K562 (cell line): Measurements from ENCODE around the gene AP1B1. TPM values are rescaled to one million over a fixed set of nuclear protein-coding genes. Genes with fewer than 3 reads are reported as not detected.

Experiments
- ARID1B ChIP-seq: fragments of 450-650 bp; IDR thresholded peaks from 2 replicates; pipeline ENCODE4 v1.6.1; 2016; ENCODE audit warnings: antibody characterized with exemption, mild to moderate bottlenecking, inconsistent platforms
- CBX2 ChIP-seq: fragments of 200-600 bp; sonication (generic); IDR thresholded peaks from one replicate; pipeline ENCODE4 v1.6.1; 2012; ENCODE audit warnings: mild to moderate bottlenecking, low read length, inconsistent platforms; ENCODE audit not compliant: insufficient read depth, poor library complexity, severe bottlenecking
- CHD4 ChIP-seq: fragments of 200-600 bp; sonication (generic); IDR thresholded peaks from 3 replicates; pipeline ENCODE4 v1.6.1; 2012; ENCODE audit warnings: low read depth, mild to moderate bottlenecking, mixed read lengths, low read length, inconsistent platforms; ENCODE audit not compliant: insufficient read depth, insufficient replicate concordance, poor library complexity, severe bottlenecking
- FOXK1 ChIP-seq: sonication (generic); formaldehyde crosslinking; IDR thresholded peaks from 2 replicates; pipeline ENCODE4 v1.8.0; 2022; ENCODE audit warnings: missing genetic modification reagents, mild to moderate bottlenecking, borderline replicate concordance
- HDAC1 ChIP-seq, 2 experiments: fragments of 450-650 bp; IDR thresholded peaks; 2 replicates each; pipeline ENCODE4 v1.6.1; 2016 to 2017; ENCODE audit warnings: inconsistent platforms in 1 of 2, mild to moderate bottlenecking in 1 of 2, moderate library complexity in 1 of 2
- HNRNPL ChIP-seq: fragments of 200-400 bp; formaldehyde crosslinking; IDR thresholded peaks from 2 replicates; pipeline ENCODE4 v1.6.1; 2017; ENCODE audit warnings: low read depth, mild to moderate bottlenecking, low read length
- KDM5B ChIP-seq: fragments of 200-600 bp; sonication (generic); IDR thresholded peaks from 2 replicates; pipeline ENCODE4 v1.6.1; 2012; ENCODE audit warnings: low read depth, mild to moderate bottlenecking, moderate library complexity, low read length, control low read depth, inconsistent platforms; ENCODE audit not compliant: insufficient replicate concordance
- MTA1 ChIP-seq: fragments of 450-650 bp; IDR thresholded peaks from 2 replicates; pipeline ENCODE4 v1.6.1; 2017; ENCODE audit warnings: borderline replicate concordance
- RBBP5 ChIP-seq: fragments of 200-600 bp; sonication (generic); IDR thresholded peaks from 2 replicates; pipeline ENCODE4 v1.6.1; 2012; ENCODE audit warnings: borderline replicate concordance, mild to moderate bottlenecking, low read length, control low read depth, inconsistent platforms; ENCODE audit not compliant: insufficient read depth, poor library complexity, severe bottlenecking
- SMARCA5 ChIP-seq: fragments of 450-650 bp; IDR thresholded peaks from 2 replicates; pipeline ENCODE4 v1.6.1; 2016
- SRSF3 ChIP-seq: fragments of 200-400 bp; formaldehyde crosslinking; IDR thresholded peaks from 2 replicates; pipeline ENCODE4 v1.6.1; 2016; ENCODE audit warnings: mild to moderate bottlenecking, low read length, moderate library complexity; ENCODE audit not compliant: insufficient read depth
- ZBED1 ChIP-seq: IDR thresholded peaks from 2 replicates; pipeline ENCODE4 v1.6.1; 2014
- ZBTB1 ChIP-seq: sonication (generic); formaldehyde crosslinking; IDR thresholded peaks from 2 replicates; pipeline ENCODE4 v1.8.1; 2023; ENCODE audit warnings: missing genetic modification reagents, low read depth, mild to moderate bottlenecking, borderline replicate concordance
- ZNF121 ChIP-seq: sonication (generic); formaldehyde crosslinking; conservative IDR thresholded peaks from 2 replicates; pipeline ENCODE4 v1.8.0; 2022; ENCODE audit warnings: missing genetic modification reagents
- ZNF274 ChIP-seq: IDR thresholded peaks from 2 replicates; pipeline ENCODE4 v1.6.1; 2011; ENCODE audit warnings: low read depth, mild to moderate bottlenecking, low read length, moderate library complexity, borderline replicate concordance
- ZNF384 ChIP-seq: IDR thresholded peaks from 2 replicates; pipeline ENCODE4 v1.6.1; 2012; ENCODE audit warnings: low read depth, low read length, improper control_type of control experiment
- polyA plus RNA-seq, 8 experiments: library from polyadenylated mRNA; depleted of rRNA in 4 of 8; stranded (reverse) in 5 of 8; unstranded in 3 of 8; fragments of >200 nt; fragmentation: Nextera tagmentation in 2 of 8; fragmentation: Illumina TruSeq in 1 of 8; extraction: Ambion mirVana in 2 of 8; extraction: Trizol in 1 of 8; gene quantifications; 2 replicates each; pipeline versions ENCODE4 v1.2.1 to v1.2.3, GENCODE V29; 2011 to 2014; ENCODE audit warnings: inconsistent platforms in 1 of 8, missing spikeins in 1 of 8
- total RNA-seq, 7 experiments: library from RNA; depleted of rRNA in 6 of 7; stranded (reverse); fragments of >200 nt in 6 of 7; fragmentation: Illumina TruSeq in 2 of 7; extraction: Trizol in 2 of 7; gene quantifications; 2 replicates each; pipeline versions ENCODE4 v1.2.1 to v1.2.3, GENCODE V29; 2011 to 2021; ENCODE audit warnings: low replicate concordance in 1 of 7
- TF ChIP-seq, protein P1 (sequence below): fragments of 450-650 bp; IDR thresholded peaks from 2 replicates; pipeline ENCODE4 v1.6.1; 2016
- TF ChIP-seq, protein P2 (sequence below): fragments of 450-650 bp; formaldehyde crosslinking; IDR thresholded peaks from 2 replicates; pipeline ENCODE4 v1.4.0; 2020; ENCODE audit warnings: mild to moderate bottlenecking, moderate library complexity
- TF ChIP-seq, protein P3 (sequence below): IDR thresholded peaks from 2 replicates; pipeline ENCODE4 v1.6.1; 2011; ENCODE audit warnings: borderline replicate concordance, low read depth, mild to moderate bottlenecking, moderate library complexity, low read length; ENCODE audit not compliant: insufficient read depth, poor library complexity, severe bottlenecking
- TF ChIP-seq, protein P4 (sequence below): fragments of 250-450 bp; sonication (Bioruptor Pico); IDR thresholded peaks from 2 replicates; pipeline ENCODE4 v1.4.0; 2020; ENCODE audit warnings: mild to moderate bottlenecking

AP1B1 gene
- total and polyA plus RNA-seq, 9 of the 15 experiments (the other 6 are each of a cell fraction or from before 2014, with no cell fraction given), result 1.2 to 60.9 (median 30.1) TPM

DNA sequence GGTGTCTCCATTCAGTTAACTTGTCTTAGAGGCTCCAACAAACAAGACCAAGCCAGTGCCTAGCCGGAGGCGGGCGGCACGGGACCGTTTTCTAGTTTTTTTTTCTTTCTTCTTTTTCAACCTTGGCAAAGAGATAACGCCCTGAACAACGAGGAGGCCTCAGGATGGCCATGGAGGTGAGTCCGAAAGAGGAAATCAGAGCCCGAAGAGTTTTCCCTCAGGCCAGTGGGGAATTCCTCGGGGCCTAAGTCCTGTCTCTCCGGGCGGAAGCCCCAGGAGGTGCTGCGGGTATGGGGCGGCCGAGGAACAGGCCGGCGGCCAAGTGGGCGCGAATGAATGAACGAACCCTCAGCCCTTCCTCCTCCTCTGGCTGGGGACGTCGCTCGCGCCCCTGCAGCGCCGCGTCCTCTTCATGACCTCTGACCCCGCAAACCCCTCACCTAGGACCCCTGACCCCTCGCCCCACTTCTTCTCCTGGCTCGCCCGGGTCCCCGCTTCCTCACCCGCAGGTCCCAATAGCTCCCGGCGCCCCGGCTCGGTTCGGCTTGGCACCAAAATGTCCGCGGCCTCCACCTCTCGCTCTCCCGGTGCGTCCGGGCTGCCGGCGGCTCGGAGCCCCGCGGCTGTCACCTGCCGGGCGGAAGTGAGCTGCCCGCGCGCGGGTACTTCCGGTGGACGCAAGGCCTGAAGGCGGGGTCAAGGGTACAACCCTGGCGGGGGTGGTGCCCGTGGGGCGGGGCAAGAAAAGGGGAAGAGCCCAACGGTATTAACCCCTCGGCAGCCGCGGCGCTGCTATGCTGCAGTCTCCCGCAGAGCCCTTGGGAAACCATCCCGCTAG, at the start of gene AP1B1 (continued):
- TF ChIP-seq RBBP5 (peak; percentile 67), ZNF384 (no peak), HDAC1 (IDR thresholded peaks at IDR 0.05) (peak in 1 of 2 experiments; percentile 84; a peak in 2 of 4 replicates), ZNF274 (no peak), ZNF121 (CRISPR knock-in tag) (no peak), FOXK1 (CRISPR knock-in tag) (no peak), ZBTB1 (CRISPR knock-in tag) (no peak), SMARCA5 (no peak), SRSF3 (no peak), ARID1B (0 out of 2 replicates have a peak, but pooled peaks have one; percentile 10), HNRNPL (0 out of 2 replicates have a peak, but pooled peaks have one; percentile 24), ZBED1 (no peak), CHD4 (no peak), CBX2 (no peak), MTA1 (no peak), KDM5B (peak; percentile 61)
- TF ChIP-seq, protein P1, sequence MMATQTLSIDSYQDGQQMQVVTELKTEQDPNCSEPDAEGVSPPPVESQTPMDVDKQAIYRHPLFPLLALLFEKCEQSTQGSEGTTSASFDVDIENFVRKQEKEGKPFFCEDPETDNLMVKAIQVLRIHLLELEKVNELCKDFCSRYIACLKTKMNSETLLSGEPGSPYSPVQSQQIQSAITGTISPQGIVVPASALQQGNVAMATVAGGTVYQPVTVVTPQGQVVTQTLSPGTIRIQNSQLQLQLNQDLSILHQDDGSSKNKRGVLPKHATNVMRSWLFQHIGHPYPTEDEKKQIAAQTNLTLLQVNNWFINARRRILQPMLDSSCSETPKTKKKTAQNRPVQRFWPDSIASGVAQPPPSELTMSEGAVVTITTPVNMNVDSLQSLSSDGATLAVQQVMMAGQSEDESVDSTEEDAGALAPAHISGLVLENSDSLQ, result peak; percentile 66
- TF ChIP-seq, protein P2, sequence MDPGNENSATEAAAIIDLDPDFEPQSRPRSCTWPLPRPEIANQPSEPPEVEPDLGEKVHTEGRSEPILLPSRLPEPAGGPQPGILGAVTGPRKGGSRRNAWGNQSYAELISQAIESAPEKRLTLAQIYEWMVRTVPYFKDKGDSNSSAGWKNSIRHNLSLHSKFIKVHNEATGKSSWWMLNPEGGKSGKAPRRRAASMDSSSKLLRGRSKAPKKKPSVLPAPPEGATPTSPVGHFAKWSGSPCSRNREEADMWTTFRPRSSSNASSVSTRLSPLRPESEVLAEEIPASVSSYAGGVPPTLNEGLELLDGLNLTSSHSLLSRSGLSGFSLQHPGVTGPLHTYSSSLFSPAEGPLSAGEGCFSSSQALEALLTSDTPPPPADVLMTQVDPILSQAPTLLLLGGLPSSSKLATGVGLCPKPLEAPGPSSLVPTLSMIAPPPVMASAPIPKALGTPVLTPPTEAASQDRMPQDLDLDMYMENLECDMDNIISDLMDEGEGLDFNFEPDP (CRISPR knock-in tag), result no peak
- TF ChIP-seq, protein P3, sequence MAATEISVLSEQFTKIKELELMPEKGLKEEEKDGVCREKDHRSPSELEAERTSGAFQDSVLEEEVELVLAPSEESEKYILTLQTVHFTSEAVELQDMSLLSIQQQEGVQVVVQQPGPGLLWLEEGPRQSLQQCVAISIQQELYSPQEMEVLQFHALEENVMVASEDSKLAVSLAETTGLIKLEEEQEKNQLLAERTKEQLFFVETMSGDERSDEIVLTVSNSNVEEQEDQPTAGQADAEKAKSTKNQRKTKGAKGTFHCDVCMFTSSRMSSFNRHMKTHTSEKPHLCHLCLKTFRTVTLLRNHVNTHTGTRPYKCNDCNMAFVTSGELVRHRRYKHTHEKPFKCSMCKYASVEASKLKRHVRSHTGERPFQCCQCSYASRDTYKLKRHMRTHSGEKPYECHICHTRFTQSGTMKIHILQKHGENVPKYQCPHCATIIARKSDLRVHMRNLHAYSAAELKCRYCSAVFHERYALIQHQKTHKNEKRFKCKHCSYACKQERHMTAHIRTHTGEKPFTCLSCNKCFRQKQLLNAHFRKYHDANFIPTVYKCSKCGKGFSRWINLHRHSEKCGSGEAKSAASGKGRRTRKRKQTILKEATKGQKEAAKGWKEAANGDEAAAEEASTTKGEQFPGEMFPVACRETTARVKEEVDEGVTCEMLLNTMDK, result peak; percentile 31
- TF ChIP-seq, protein P4, sequence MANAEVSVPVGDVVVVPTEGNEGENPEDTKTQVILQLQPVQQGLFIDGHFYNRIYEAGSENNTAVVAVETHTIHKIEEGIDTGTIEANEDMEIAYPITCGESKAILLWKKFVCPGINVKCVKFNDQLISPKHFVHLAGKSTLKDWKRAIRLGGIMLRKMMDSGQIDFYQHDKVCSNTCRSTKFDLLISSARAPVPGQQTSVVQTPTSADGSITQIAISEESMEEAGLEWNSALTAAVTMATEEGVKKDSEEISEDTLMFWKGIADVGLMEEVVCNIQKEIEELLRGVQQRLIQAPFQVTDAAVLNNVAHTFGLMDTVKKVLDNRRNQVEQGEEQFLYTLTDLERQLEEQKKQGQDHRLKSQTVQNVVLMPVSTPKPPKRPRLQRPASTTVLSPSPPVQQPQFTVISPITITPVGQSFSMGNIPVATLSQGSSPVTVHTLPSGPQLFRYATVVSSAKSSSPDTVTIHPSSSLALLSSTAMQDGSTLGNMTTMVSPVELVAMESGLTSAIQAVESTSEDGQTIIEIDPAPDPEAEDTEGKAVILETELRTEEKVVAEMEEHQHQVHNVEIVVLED (CRISPR knock-in tag), result no peak; the same call in 1 of the 2 replicates
